MG63 (cell line): ENCODE measurements around the gene VAV1. TPM values are rescaled to one million over a fixed set of nuclear protein-coding genes. Genes with fewer than 3 reads are reported as not detected.
"Not testable (repeated sequence)": the region's sequence is repeated elsewhere in the genome, so short reads cannot be mapped to it uniquely, and the experiment has no call there.

Experiments
- DNase-seq: peaks from one replicate; pipeline ENCODE4 v3.0.0-alpha.2; 2020
- H3K27me3 ChIP-seq: fragments of 250-450 bp; sonication (Bioruptor Pico); 2 replicates; pipeline ENCODE4 v1.5.1; 2020; ENCODE audit warnings: mild to moderate bottlenecking, moderate library complexity
- H3K36me3 ChIP-seq: fragments of 250-450 bp; sonication (Bioruptor Pico); 2 replicates; pipeline ENCODE4 v1.5.1; 2020; ENCODE audit warnings: mild to moderate bottlenecking, moderate library complexity
- H3K4me3 ChIP-seq: fragments of 250-450 bp; sonication (Bioruptor Pico); 2 replicates; pipeline ENCODE4 v1.5.1; 2020; ENCODE audit warnings: mild to moderate bottlenecking, moderate library complexity
- H3K9me3 ChIP-seq: fragments of 250-450 bp; sonication (Bioruptor Pico); 2 replicates; pipeline ENCODE4 v1.5.1; 2020; ENCODE audit warnings: mild to moderate bottlenecking, moderate library complexity
- total RNA-seq: library from RNA; depleted of rRNA; stranded (reverse); fragments of >200 nt; shearing (Covaris generic); gene quantifications from 2 replicates; pipeline ENCODE4 v1.2.3, GENCODE V29; 2014; ENCODE audit warnings: low replicate concordance

Gene VAV1
- total RNA-seq, 1 experiment from 2014 or later, result 0.63 TPM

DNA sequence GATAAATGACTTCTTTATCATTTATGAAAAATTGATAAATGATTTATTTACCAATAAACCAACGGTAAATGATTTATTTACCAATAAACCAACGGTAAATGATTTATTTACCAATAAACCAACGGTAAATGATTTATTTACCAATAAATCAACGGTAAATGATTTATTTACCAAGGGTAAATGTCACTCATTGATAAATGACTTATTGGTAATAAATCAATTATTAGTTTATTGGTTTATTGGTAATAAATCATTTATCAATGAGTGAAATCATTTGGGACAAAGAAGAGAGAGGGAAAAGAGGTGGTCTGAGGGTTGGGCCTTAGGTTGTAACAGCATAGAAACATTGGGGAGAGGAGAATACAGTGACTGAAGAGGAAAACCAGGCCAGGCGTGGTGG, 21.5 kb downstream of the VAV1 start:
- no peaks in the 10 kb centered on the region for H3K27me3 ChIP-seq
- H3K4me3 ChIP-seq, result no peak overlapping the region
- no peaks in the 10 kb centered on the region for H3K36me3 ChIP-seq
- DNase-seq, result no peak
- H3K9me3 ChIP-seq, result no peaks in the 10 kb centered on the region

- DNase-seq, result no peak
- Histone ChIP-seq H3K36me3 (no peaks in the 10 kb centered on the region), H3K4me3 (no peak overlapping the region), H3K27me3 (no peaks in the 10 kb centered on the region), H3K9me3 (no peaks in the 10 kb centered on the region)
Observed at GRCh38 chr19:6794686-6795431, 22.4 kb downstream of the VAV1 start.

DNA sequence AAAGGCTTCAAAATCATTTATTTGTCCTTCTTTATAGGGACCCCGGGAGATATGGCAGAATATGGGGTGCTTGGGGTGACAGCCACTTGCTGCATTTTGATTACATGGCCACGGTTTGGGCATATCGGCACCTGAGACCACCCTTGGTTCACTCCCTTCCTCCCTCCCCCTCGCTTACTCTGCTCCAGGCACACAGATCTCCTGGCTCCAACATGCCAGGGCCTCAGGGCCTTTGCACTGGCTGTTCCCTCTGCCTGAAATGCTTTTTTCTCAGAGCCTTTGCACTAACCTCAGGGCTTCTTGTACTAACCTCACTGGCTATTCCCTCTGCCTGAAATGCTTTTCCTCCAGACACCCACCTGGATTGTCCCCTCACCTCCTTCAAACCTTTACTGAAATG, 23.8 kb downstream of the VAV1 start:
- Histone ChIP-seq H3K9me3 (no peaks in the 10 kb centered on the region), H3K36me3 (no peaks in the 10 kb centered on the region)

DNA sequence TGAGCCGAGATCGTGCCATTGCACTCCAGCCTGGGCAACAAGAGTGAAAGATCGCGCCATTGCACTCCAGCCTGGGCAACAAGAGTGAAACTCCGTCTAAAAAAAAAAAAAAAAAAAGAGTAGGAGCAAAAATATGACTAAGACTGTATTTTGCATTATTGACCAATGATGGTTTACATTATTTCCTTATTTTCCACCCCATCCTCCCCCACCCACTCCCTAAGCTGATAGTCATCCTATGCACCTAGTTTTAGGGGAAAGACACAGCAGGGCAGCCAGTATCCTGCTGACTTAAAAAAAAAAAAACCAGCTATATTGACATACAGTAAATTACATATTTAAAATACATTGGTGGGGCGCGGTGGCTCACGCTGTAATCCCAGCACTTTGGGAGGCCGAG, 25.1 kb downstream of the VAV1 start:
- no peaks in the 10 kb centered on the region for H3K9me3 ChIP-seq
- no peaks in the 10 kb centered on the region for H3K27me3 ChIP-seq
- peak; percentile 8 for DNase-seq
- no peak overlapping the region for H3K4me3 ChIP-seq
- H3K36me3 ChIP-seq, result no peaks in the 10 kb centered on the region

More for the DNA sequence above, 23.8 kb downstream of the VAV1 start:
- Histone ChIP-seq H3K27me3 (no peaks in the 10 kb centered on the region), H3K4me3 (no peak overlapping the region)
- no peak for DNase-seq

DNA sequence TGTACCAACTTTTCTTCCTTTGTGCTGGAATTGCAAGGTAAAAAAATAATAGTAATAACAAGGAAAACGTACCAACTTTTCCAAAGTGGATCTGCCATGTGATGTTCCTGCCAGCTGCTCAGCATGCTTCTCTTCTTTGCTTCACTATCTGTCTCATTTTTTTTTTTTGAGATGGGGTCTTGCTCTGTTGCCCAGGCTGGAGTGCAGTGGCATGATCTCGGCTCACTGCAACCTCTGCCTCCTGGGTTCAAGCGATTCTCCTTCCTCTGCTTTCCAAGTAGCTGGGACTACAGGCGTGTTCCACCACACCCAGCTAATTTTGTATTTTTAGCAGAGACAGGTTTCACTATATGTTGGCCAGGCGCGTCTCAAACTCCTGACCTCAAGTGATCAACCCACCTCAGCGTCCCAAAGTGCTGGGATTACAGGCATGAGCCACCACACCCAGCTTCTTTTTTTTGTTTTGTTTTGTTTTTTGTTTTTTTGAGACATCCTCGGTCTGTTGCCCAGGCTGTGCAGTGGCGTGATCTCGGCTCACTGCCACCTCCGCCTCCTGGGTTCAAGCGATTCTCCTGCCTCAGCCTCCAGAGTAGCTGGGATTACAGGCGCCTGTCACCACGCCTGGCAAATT, 27.8 kb downstream of the VAV1 start:
- not testable (repeated sequence) for H3K4me3 ChIP-seq, H3K36me3 ChIP-seq, H3K9me3 ChIP-seq, DNase-seq, H3K27me3 ChIP-seq

- H3K4me3 ChIP-seq, result peak overlapping the region; percentile 38
- H3K27me3 ChIP-seq, result no peaks in the 10 kb centered on the region
- no peaks in the 10 kb centered on the region for H3K36me3 ChIP-seq
- H3K9me3 ChIP-seq, result no peaks in the 10 kb centered on the region
- peak; percentile 90 for DNase-seq
Observed at GRCh38 chr19:6800991-6801484, 28.5 kb downstream of the VAV1 start.

DNA sequence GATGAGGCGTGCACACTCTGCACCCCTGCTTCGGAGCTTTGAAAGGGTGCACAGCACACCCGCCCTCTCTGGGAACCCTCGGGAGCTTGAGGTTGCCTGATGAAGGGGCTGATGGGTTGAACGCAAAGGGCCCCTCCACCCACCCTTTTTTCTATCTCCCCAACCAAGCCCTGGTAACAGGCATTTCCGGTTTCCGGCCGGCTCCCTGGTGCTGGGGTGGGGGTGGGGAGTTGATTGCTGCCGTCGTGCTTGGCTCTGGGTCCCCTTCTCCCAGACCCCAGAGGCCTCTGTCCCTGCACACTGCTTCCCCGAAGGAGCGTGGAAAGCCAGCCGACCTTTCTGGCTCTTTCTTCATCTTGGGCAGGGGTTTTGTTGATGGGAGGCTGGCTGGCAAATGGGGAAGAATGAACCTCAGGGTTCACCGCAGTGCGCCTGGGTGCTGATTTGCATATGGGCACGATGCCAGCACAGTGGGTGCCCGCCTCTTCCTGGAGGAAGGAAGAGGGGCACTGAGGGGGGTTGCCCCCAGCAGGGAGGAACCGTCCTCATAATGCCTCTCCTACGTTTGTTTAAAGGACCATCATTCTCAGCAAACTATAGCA, 29.1 kb downstream of the VAV1 start:
- Histone ChIP-seq H3K4me3 (peak overlapping the region; percentile 38), H3K9me3 (no peaks in the 10 kb centered on the region), H3K27me3 (no peaks in the 10 kb centered on the region), H3K36me3 (no peaks in the 10 kb centered on the region)
- DNase-seq, result peak; percentile 71

DNA sequence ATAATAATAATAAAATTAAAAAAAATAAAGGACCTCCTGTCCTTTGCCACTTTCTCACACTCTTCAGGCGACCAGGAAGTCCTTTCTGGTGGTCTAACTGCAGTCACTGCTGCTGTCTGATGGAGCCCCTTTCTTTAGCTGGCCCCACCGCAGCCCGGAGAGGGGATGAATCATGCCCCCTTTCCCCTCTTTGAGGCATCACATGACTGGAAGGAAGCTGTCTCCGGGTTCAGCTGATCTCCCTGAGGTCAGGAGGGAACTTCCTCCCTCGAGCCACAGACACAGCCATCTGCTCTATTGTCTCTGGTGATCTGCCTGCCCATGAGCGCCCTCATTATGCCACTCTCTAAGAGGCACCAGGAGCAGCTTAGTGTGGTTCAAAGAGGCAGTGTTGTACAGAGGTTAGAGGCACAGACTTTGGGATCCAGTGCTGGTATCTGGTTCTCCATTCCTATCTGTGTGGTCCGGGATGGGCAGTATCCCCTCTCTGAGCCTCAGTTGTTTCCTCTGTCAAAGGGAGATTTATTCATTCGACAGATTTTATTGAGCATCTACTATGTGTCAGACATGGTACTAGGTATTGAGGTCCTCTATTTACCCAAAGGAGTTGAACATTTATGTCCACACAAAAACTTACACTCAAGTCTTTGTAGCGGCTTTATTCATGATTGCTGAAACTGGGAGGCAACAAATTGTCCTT, 30.0 kb downstream of the VAV1 start:
- no peaks in the 10 kb centered on the region for H3K9me3 ChIP-seq
- DNase-seq, result peak; percentile 57

GRCh38 chr19:6803036-6803404, 30.5 kb downstream of the VAV1 start:
- Histone ChIP-seq H3K27me3 (no peaks in the 10 kb centered on the region), H3K4me3 (no peak overlapping the region), H3K36me3 (no peaks in the 10 kb centered on the region), H3K9me3 (no peaks in the 10 kb centered on the region)
- DNase-seq, result no peak

More for the DNA sequence above, 30.0 kb downstream of the VAV1 start:
- Histone ChIP-seq H3K4me3 (no peak overlapping the region; the same call in 1 of the 2 replicates), H3K27me3 (no peaks in the 10 kb centered on the region), H3K36me3 (no peaks in the 10 kb centered on the region)

- no peaks in the 10 kb centered on the region for H3K36me3 ChIP-seq
- no peaks in the 10 kb centered on the region for H3K9me3 ChIP-seq
- no peak overlapping the region for H3K4me3 ChIP-seq
- H3K27me3 ChIP-seq, result no peaks in the 10 kb centered on the region
- DNase-seq, result peak; percentile 4
Observed at GRCh38 chr19:6806488-6806887, 34.0 kb downstream of the VAV1 start.

DNA sequence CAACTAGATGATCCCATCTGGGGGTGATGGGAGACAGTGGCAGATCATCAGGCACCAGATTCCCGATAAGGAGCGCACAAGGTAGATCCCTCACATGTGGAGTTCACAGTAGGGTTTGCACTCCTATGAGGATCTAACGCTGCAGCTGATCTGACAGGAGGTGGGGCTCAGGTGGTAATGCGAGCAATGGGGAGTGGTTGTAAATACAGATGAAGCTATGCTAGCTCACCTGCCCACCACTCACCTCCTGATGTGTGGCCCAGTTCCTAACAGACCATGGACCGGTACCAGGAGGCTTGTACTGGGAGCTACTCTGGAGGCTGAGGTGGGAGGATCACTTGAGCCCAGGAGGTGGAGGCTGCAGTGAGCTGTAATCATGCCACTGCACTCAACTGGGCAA, 34.8 kb downstream of the VAV1 start:
- Histone ChIP-seq H3K36me3 (no peaks in the 10 kb centered on the region), H3K27me3 (no peaks in the 10 kb centered on the region), H3K4me3 (no peak overlapping the region), H3K9me3 (no peaks in the 10 kb centered on the region)
- DNase-seq, result no peak

- Histone ChIP-seq H3K36me3 (no peaks in the 10 kb centered on the region), H3K27me3 (no peaks in the 10 kb centered on the region), H3K4me3 (no peak overlapping the region), H3K9me3 (no peaks in the 10 kb centered on the region)
- no peak for DNase-seq
Observed at GRCh38 chr19:6808494-6808893, 36.0 kb downstream of the VAV1 start.

DNA sequence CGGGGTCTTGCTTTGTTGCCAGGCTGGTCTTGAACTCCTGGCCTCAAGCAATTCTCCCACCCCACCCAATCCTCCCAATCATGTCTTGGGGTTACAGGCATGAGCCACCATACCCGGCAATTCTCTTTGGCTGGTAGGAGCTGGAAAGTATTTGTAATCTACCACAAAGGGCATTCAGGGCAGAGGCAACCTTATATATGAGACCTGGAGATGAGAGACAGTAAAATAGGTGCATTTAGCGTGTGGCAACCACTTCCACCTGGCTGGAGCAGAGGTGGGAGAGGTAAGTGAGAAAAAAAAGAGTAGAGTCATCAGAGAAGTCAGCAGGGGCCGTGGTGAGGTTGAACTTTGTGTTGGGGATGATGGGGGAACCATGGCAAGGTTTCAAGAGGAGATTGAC, 36.8 kb downstream of the VAV1 start:
- Histone ChIP-seq H3K9me3 (no peaks in the 10 kb centered on the region), H3K27me3 (no peaks in the 10 kb centered on the region)
- no peak for DNase-seq

DNA sequence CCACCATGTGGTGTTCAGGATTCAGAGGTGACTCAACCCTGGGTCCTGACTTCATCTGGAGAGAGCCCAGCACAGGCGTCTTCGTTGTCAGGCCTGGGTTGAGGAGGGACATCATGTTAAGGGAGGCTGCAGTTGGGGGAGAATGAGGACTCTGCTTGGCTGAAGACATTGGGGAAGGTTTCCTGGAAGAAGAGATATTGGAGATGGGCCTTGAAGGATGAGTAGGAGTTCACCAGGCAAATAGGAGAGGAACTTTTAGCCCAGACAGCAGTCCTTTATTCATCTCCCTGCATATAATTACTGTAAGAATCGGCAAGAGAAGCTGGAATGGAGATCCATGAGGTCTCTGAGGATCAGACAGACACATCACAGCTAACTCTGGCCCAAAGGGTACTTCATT, 38.9 kb downstream of the VAV1 start:
- DNase-seq, result peak; percentile 26
- Histone ChIP-seq H3K27me3 (no peaks in the 10 kb centered on the region), H3K9me3 (no peaks in the 10 kb centered on the region), H3K36me3 (no peaks in the 10 kb centered on the region), H3K4me3 (no peak overlapping the region)

More for the DNA sequence above, 36.8 kb downstream of the VAV1 start:
- H3K36me3 ChIP-seq, result no peaks in the 10 kb centered on the region
- no peak overlapping the region for H3K4me3 ChIP-seq

- Histone ChIP-seq H3K27me3 (no peaks in the 10 kb centered on the region), H3K9me3 (no peaks in the 10 kb centered on the region), H3K4me3 (no peak overlapping the region), H3K36me3 (no peaks in the 10 kb centered on the region)
- DNase-seq, result peak; percentile 22
Observed at GRCh38 chr19:6811906-6812305, 39.4 kb downstream of the VAV1 start.

GRCh38 chr19:6812612-6813011, 40.1 kb downstream of the VAV1 start:
- no peaks in the 10 kb centered on the region for H3K36me3 ChIP-seq
- no peaks in the 10 kb centered on the region for H3K9me3 ChIP-seq
- no peak overlapping the region for H3K4me3 ChIP-seq
- no peaks in the 10 kb centered on the region for H3K27me3 ChIP-seq
- DNase-seq, result no peak

DNA sequence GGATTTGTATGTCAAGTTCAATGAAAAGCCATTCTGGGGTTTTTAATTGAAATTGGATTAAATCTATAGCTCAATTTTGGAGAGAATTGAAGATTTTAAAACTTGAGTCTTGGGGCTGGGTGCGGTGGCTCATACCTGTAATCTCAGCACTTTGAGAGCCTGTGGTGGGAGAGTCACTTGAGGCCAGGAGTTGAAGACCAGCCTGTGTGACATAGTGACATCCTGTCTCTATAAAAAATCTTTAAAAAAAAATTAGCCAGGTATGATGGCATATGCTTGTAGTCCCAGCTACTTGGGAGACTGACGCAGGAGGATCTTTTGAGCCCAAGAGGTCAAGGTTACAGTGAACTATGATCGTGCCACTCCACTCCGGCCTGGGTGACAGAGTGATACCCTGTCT, 41.2 kb downstream of the VAV1 start:
- no peak for DNase-seq

More for the DNA sequence above, 41.2 kb downstream of the VAV1 start:
- no peak overlapping the region for H3K4me3 ChIP-seq
- H3K9me3 ChIP-seq, result no peaks in the 10 kb centered on the region
- H3K36me3 ChIP-seq, result no peaks in the 10 kb centered on the region
- H3K27me3 ChIP-seq, result no peaks in the 10 kb centered on the region
